Lower leg skin (tissue), 3 donors: ENCODE results near the gene TCN1.

ENCODE experiments used
- CTCF ChIP-seq, 3 donors: fragments of 450-650 bp; IDR thresholded peaks; one replicate each; pipeline ENCODE4 v1.5.1; 2016; ENCODE audit warnings: antibody characterized with exemption in 3 of 3, mild to moderate bottlenecking in 3 of 3, moderate library complexity in 2 of 3
- POLR2A ChIP-seq, 2 donors: fragments of 450-650 bp; IDR thresholded peaks; one replicate each; pipeline ENCODE4 v1.6.1; 2016 to 2017; ENCODE audit warnings: antibody characterized with exemption in 2 of 2, mild to moderate bottlenecking in 1 of 2, moderate library complexity in 1 of 2

- TF ChIP-seq CTCF (IDR thresholded peaks at IDR 0.05): no peak
- TF ChIP-seq POLR2A (IDR thresholded peaks at IDR 0.05): no peak
These were observed 55.4 kb downstream of the TCN1 start for GRCh38 chr11:59810911-59811259.
